Right forelimb (tissue), 1 donor: ENCODE results near the gene TNFSF8.

Source experiments
- DNase-seq: peaks from one replicate; pipeline ENCODE4 v3.0.0-alpha.2; 2018

TNFSF8 gene

GRCh38 chr9:114902786-114903524 lies 27.4 kb downstream of the TNFSF8 start:
- DNase-seq = no peak

GRCh38 chr9:114900942-114901802 lies 29.2 kb downstream of the TNFSF8 start:
- DNase-seq = no peak

- DNase-seq = no peak
Observed at GRCh38 chr9:114899995-114900394, 30.4 kb downstream of the TNFSF8 start.

- DNase-seq = no peak
Observed at GRCh38 chr9:114899461-114899860, 30.9 kb downstream of the TNFSF8 start.

- no peak for DNase-seq
Observed at GRCh38 chr9:114898741-114899140, 31.6 kb downstream of the TNFSF8 start.

- DNase-seq = no peak
Observed at GRCh38 chr9:114897196-114897595, 33.2 kb downstream of the TNFSF8 start.

GRCh38 chr9:114896344-114896743 lies 34.0 kb downstream of the TNFSF8 start:
- DNase-seq = no peak

- DNase-seq = no peak
Observed at GRCh38 chr9:114895521-114895991, 34.8 kb downstream of the TNFSF8 start.

- DNase-seq = no peak
Observed at GRCh38 chr9:114894609-114895433, 35.6 kb downstream of the TNFSF8 start.

GRCh38 chr9:114894206-114894605 lies 36.2 kb downstream of the TNFSF8 start:
- DNase-seq = no peak

GRCh38 chr9:114893221-114894010 lies 37.0 kb downstream of the TNFSF8 start:
- DNase-seq = no peak

- no peak for DNase-seq
Observed at GRCh38 chr9:114889802-114890224, 40.6 kb downstream of the TNFSF8 start.

GRCh38 chr9:114888607-114889006 lies 41.8 kb downstream of the TNFSF8 start:
- DNase-seq = no peak

GRCh38 chr9:114887963-114888362 lies 42.4 kb downstream of the TNFSF8 start:
- no peak for DNase-seq

- DNase-seq = no peak
Observed at GRCh38 chr9:114884787-114885452, 45.5 kb downstream of the TNFSF8 start.

- DNase-seq = no peak
Observed at GRCh38 chr9:114883709-114884108, 46.7 kb downstream of the TNFSF8 start.

- no peak for DNase-seq
Observed at GRCh38 chr9:114880291-114880745, 50.1 kb downstream of the TNFSF8 start.

- no peak for DNase-seq
Observed at GRCh38 chr9:114878879-114879564, 51.4 kb downstream of the TNFSF8 start.

GRCh38 chr9:114869845-114870244 lies 60.5 kb downstream of the TNFSF8 start:
- no peak for DNase-seq

- no peak for DNase-seq
Observed at GRCh38 chr9:114869378-114869777, 61.0 kb downstream of the TNFSF8 start.

GRCh38 chr9:114867327-114867726 lies 63.1 kb downstream of the TNFSF8 start:
- no peak for DNase-seq
